SK-N-SH treated with all-trans-retinoic acid at 6 μM for 48 hours (cell line): ENCODE data around the gene FAM118A.
A peak's percentile ranks its signal among the peaks of the same experiment; 100 is the strongest.

Experiments used
- ATAC-seq: fragments of 200-7000 bp; cut with Tn5 transposase; 3 replicates; pipeline ENCODE4 v1.9.1; 2020; ENCODE audit warnings: mild to moderate bottlenecking, moderate library complexity
- ARNTL ChIP-seq: fragments of 450-650 bp; formaldehyde crosslinking; IDR thresholded peaks from 2 replicates; pipeline ENCODE4 v1.5.0; 2020; ENCODE audit warnings: low read depth, mild to moderate bottlenecking, moderate library complexity, borderline replicate concordance
- BACH2 ChIP-seq: fragments of 250-450 bp; sonication (Bioruptor Pico); IDR thresholded peaks from 2 replicates; pipeline ENCODE4 v1.9.0; 2021; ENCODE audit warnings: mild to moderate bottlenecking, borderline replicate concordance
- CSDC2 ChIP-seq: fragments of 250-450 bp; sonication (Bioruptor Pico); IDR thresholded peaks from 2 replicates; pipeline ENCODE4 v1.5.0; 2020; ENCODE audit warnings: mild to moderate bottlenecking, moderate library complexity
- GLIS3 ChIP-seq: fragments of 250-450 bp; sonication (Bioruptor Pico); IDR thresholded peaks from 2 replicates; pipeline ENCODE4 v1.5.0; 2020; ENCODE audit warnings: mild to moderate bottlenecking, moderate library complexity
- ISL1 ChIP-seq: fragments of 250-450 bp; sonication (Bioruptor Pico); IDR thresholded peaks from 2 replicates; pipeline ENCODE4 v2.1.2; 2022; ENCODE audit warnings: mild to moderate bottlenecking, moderate library complexity
- OSR1 ChIP-seq: fragments of 250-450 bp; sonication (Bioruptor Pico); IDR thresholded peaks from 2 replicates; pipeline ENCODE4 v1.8.0; 2022; ENCODE audit warnings: moderate library complexity, mild to moderate bottlenecking, inconsistent platforms
- PPARA ChIP-seq: fragments of 250-450 bp; sonication (Bioruptor Pico); IDR thresholded peaks from 2 replicates; pipeline ENCODE4 v1.5.0; 2020; ENCODE audit warnings: mild to moderate bottlenecking, borderline replicate concordance
- RARB ChIP-seq: fragments of 250-450 bp; sonication (Bioruptor Pico); IDR thresholded peaks from 2 replicates; pipeline ENCODE4 v1.8.0; 2021; ENCODE audit warnings: mild to moderate bottlenecking, moderate library complexity
- TCF4 ChIP-seq: fragments of 250-450 bp; sonication (Bioruptor Pico); IDR thresholded peaks from 2 replicates; pipeline ENCODE4 v1.8.0; 2021; ENCODE audit warnings: mild to moderate bottlenecking, moderate library complexity, borderline replicate concordance
- ZC3H10 ChIP-seq: fragments of 250-450 bp; sonication (Bioruptor Pico); IDR thresholded peaks from 2 replicates; pipeline ENCODE4 v1.5.1; 2021; ENCODE audit warnings: mild to moderate bottlenecking, moderate library complexity
- ZFP3 ChIP-seq: fragments of 250-450 bp; sonication (Bioruptor Pico); IDR thresholded peaks from 2 replicates; pipeline ENCODE4 v1.5.0; 2020; ENCODE audit warnings: mild to moderate bottlenecking, moderate library complexity
- ZFP30 ChIP-seq: fragments of 450-650 bp; formaldehyde crosslinking; IDR thresholded peaks from 2 replicates; pipeline ENCODE4 v1.5.0; 2022; ENCODE audit warnings: mild to moderate bottlenecking, moderate library complexity
- ZNF565 ChIP-seq: fragments of 450-650 bp; formaldehyde crosslinking; conservative IDR thresholded peaks from 2 replicates; pipeline ENCODE4 v1.5.0; 2020; ENCODE audit warnings: low read depth, mild to moderate bottlenecking, moderate library complexity
- ZNF70 ChIP-seq: fragments of 450-650 bp; formaldehyde crosslinking; IDR thresholded peaks from 2 replicates; pipeline ENCODE4 v1.5.0; 2020; ENCODE audit warnings: mild to moderate bottlenecking, moderate library complexity
- ZNF8 ChIP-seq: fragments of 450-650 bp; formaldehyde crosslinking; IDR thresholded peaks from 2 replicates; pipeline ENCODE4 v1.5.0; 2020; ENCODE audit warnings: mild to moderate bottlenecking, moderate library complexity
- TF ChIP-seq, protein P1 (sequence below): fragments of 250-450 bp; sonication (Bioruptor Pico); IDR thresholded peaks from 2 replicates; pipeline ENCODE4 v1.5.1; 2021; ENCODE audit warnings: mild to moderate bottlenecking, moderate library complexity
- TF ChIP-seq, protein P2 (sequence below): fragments of 250-450 bp; sonication (Bioruptor Pico); IDR thresholded peaks from 2 replicates; pipeline ENCODE4 v1.8.0; 2020; ENCODE audit warnings: mild to moderate bottlenecking, moderate library complexity, borderline replicate concordance
- TF ChIP-seq, protein P3 (sequence below): fragments of 250-450 bp; sonication (Bioruptor Pico); IDR thresholded peaks from 2 replicates; pipeline ENCODE4 v1.8.0; 2021; ENCODE audit warnings: low read depth, mild to moderate bottlenecking, moderate library complexity, borderline replicate concordance

The FAM118A gene

DNA sequence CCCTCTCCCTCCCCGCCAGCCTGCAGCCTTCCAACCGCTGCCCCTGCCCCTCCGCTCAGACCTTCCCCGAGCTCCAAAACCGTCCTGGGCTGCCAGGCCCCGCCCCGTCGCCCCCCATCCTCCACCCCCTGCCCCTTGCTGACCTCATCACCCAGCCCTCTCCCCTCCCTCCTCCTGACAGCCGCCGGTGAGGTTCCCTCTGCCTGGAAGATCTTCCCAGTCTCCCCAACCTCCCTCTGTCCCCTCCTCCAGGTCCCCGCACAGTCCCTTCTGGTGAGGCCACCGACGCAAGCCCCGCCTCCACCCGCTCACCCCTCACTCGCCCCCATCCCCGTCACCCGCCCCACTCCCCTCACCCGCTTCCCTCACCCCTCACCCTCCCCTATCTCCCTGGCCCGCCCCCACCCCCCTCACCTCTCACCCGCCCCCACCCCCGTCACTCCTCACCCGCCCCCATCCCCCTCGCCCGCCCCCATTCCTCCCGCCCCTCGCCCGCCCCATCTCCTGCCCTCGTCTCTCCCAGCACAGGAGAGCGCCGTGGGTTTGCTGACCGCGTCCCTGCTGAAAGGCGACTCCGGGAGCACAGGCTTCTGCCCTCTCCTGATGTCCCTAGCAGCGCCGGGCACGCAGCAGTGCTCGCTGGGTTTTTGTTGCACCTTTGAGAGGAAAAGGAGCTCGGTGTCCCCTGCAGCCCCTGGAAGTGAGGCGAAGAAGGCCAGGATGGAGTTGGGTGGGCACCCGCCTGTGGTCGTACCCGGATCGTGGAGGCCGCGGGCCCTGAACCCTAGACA, 41.4 kb upstream of the FAM118A start:
- no peak for TF ChIP-seq GLIS3
- TF ChIP-seq, all 23 proteins: peak for 0
- ATAC-seq = peak; percentile 68

DNA sequence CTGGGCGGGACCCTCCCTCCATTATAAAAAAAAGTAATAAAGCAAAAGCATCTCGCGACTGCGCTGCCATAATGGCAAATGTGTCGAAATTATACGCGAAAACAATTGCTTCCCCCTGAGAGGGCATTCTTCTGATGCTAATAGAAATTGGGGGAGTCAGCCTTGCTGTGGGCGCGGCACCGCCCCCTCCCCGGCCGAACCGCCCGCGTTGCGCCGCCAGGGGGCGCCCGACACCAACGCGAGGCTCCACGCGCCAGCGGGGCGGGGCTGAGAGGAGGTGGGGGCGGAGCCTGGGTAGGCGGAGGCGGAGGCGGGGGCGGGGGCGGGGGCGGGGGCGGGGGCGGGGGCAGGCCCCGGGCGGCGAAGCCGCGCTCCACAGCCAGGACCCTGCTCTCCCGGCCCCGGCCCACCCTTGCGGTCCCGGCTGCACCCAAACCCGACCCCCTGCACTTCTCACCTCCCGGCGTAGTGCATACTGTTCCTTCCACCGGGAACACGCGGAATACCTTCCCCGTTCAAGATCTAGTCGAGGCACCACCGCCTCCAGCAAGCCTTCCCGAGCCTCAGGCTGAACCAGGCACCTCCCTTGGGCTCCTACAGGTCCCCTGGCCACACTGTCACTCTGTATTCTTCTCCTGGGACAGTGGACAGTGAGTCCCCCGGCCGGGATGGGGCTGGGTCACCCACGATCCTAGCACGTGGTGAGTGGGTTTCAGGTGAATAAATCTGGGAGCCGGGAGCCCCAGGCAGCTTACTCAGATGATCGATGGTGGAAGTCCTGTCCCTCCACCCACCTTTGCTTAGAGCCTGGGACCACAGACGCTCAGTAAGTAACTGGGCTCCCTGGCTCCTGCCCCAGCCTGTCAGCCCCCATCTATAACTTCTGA, 40.5 kb upstream of the FAM118A start:
- ATAC-seq = peak; percentile 87
- TF ChIP-seq PPARA (CRISPR knock-in tag) = no peak

DNA sequence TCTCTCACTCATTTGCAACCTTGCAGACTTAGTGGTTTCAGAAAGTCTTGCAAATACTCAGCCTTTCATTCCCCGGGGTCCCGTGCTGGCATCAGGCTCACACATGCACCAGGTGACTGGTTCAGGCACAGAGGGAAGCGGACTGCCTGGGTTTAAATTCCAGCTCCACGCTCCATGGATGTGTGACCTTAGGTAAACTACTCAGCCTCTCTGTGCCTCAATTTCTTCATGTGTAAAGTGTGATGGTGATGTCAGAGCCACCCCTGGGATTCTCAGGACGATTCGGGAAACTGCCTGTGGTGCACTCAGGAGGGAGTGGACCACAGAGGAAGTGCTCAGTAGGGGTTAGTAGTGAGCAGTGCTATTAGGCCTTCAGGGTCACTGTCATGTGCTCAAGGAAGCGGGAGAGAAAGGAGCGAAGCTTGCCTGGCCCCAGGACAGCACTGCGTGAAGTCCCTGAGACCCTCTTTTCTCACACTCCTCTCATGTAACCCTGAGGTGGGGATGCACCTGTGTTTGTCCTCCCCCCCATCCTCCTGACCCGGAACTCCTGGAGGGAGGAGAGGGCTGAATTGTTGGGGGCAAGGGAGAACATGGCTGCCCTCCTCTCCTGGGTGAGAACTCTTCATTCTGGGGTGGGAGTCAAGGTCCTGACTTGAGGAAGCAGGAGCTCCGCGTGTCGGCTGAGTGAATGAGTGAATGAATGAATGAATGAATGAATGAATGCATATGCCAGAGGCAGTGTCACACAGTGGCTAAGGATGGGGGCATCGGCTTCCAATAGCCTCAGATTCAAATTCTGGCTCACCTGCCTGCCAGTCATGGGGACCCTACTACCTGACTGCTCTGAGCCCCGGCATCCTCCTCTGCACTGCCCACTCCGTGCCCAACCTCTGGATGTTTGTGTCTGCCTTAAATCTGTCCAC, 39.4 kb upstream of the FAM118A start:
- no peak for TF ChIP-seq TCF4 (CRISPR knock-in tag)
- TF ChIP-seq ZC3H10 (CRISPR knock-in tag) = no peak
- TF ChIP-seq, protein P1, sequence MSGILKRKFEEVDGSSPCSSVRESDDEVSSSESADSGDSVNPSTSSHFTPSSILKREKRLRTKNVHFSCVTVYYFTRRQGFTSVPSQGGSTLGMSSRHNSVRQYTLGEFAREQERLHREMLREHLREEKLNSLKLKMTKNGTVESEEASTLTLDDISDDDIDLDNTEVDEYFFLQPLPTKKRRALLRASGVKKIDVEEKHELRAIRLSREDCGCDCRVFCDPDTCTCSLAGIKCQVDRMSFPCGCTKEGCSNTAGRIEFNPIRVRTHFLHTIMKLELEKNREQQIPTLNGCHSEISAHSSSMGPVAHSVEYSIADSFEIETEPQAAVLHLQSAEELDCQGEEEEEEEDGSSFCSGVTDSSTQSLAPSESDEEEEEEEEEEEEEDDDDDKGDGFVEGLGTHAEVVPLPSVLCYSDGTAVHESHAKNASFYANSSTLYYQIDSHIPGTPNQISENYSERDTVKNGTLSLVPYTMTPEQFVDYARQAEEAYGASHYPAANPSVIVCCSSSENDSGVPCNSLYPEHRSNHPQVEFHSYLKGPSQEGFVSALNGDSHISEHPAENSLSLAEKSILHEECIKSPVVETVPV = no peak
- no peak for TF ChIP-seq GLIS3
- TF ChIP-seq, protein P2, sequence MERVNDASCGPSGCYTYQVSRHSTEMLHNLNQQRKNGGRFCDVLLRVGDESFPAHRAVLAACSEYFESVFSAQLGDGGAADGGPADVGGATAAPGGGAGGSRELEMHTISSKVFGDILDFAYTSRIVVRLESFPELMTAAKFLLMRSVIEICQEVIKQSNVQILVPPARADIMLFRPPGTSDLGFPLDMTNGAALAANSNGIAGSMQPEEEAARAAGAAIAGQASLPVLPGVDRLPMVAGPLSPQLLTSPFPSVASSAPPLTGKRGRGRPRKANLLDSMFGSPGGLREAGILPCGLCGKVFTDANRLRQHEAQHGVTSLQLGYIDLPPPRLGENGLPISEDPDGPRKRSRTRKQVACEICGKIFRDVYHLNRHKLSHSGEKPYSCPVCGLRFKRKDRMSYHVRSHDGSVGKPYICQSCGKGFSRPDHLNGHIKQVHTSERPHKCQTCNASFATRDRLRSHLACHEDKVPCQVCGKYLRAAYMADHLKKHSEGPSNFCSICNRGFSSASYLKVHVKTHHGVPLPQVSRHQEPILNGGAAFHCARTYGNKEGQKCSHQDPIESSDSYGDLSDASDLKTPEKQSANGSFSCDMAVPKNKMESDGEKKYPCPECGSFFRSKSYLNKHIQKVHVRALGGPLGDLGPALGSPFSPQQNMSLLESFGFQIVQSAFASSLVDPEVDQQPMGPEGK = no peak
- TF ChIP-seq ZNF8 = no peak
- TF ChIP-seq CSDC2 = no peak
- no peak for TF ChIP-seq ZNF70
- TF ChIP-seq OSR1 (CRISPR knock-in tag) = no peak
- TF ChIP-seq, all 23 proteins: peak for 0
- no peak for ATAC-seq

DNA sequence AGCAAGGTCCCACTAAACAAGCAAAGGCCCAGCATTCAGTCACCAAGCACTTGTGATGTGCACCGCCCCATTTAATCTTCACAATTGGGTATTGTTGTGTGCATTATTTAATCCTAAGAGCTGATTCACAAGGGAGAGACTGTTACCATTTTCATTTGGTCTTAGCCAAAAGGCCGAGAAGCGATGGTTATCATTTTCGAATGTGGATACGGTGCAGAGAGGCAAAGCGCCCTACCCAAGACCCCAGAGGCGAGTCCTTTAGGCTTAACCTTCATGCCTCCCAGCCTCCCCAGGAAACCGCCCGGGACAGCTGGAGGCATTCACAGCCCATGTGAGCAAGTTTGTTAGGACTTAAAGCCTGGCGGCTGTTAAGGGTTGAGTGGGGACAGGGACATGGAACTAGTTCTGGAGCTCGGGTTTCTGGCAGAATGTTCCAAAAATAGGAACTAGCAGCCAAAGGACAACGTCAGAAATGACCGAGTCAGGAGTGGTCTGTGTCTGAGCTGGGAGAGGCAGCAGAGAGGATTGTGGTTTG, 38.0 kb upstream of the FAM118A start:
- TF ChIP-seq TCF4 (CRISPR knock-in tag) (no peak), RARB (CRISPR knock-in tag) (no peak), GLIS3 (no peak), ZNF565 (CRISPR knock-in tag) (no peak), ARNTL (no peak), ISL1 (CRISPR knock-in tag) (no peak), PPARA (CRISPR knock-in tag) (no peak), BACH2 (CRISPR knock-in tag) (no peak), ZNF70 (no peak), ZFP3 (CRISPR knock-in tag) (no peak), ZNF8 (no peak), ZFP30 (CRISPR knock-in tag) (no peak)
- TF ChIP-seq, protein P3, sequence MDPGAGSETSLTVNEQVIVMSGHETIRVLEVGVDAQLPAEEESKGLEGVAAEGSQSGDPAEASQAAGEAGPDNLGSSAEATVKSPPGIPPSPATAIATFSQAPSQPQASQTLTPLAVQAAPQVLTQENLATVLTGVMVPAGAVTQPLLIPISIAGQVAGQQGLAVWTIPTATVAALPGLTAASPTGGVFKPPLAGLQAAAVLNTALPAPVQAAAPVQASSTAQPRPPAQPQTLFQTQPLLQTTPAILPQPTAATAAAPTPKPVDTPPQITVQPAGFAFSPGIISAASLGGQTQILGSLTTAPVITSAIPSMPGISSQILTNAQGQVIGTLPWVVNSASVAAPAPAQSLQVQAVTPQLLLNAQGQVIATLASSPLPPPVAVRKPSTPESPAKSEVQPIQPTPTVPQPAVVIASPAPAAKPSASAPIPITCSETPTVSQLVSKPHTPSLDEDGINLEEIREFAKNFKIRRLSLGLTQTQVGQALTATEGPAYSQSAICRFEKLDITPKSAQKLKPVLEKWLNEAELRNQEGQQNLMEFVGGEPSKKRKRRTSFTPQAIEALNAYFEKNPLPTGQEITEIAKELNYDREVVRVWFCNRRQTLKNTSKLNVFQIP (CRISPR knock-in tag) = no peak
- TF ChIP-seq, protein P1 = no peak
- ATAC-seq = no peak
